Suppressor macrophage (primary cell): ENCODE results near the gene PVALEF.

Experiments used
- DNase-seq, 4 experiments: peaks; one replicate each; pipeline ENCODE4 v3.0.0-alpha.2; 2020 to 2022

Gene PVALEF

GRCh38 chr17:81198826-81199481 is 33.6 kb downstream of the PVALEF start:
- DNase-seq: no peak

- DNase-seq: no peak
These were observed 34.1 kb downstream of the PVALEF start for GRCh38 chr17:81199482-81199830.

- DNase-seq: no peak
These were observed 34.9 kb downstream of the PVALEF start for GRCh38 chr17:81200201-81200600.

DNA sequence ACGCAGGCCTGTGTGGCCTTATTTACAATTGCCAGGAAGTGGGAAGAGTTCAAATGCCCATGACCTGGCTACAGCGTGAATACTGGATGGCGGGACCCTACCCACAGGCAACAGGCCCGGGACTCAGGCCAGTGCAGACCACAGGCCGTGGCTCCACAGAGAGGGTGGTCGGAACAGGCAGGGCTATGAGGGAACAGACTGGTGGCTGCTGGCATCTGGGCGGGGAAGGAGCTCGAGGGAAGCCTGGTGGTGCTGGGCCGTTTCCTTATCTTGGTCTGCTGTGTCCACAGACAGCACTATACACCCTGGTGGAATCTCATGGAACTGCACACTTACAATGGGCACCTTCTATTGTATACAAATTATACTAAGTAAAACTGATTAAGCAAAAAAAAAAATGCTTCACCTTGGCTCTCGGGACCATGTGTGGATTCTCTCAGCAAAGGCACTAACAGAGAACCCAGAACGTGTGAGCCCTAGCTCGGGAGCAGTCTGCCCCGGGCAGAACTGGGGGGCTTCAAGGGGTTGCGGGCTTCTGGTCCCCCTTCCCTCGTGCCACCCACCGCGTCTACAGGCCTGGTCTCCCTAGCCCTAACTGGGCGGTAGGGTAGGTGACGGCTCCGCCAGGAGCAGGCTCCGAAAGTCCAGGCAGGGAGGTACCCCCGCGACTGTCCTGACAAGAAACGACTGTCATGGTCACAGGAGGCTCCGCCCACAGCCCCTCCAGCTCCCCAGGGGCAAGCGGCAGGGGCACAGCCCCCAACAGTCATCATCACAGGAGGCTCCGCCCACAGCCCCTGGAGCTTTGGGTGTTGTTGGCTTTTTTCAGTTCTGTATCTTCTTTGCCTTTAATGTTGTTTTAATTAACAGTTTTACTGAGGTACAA is 35.6 kb downstream of the PVALEF start:
- DNase-seq: peak; percentile 89 to 92 (median 91)

GRCh38 chr17:81202318-81202717 is 37.0 kb downstream of the PVALEF start:
- no peak for DNase-seq

DNA sequence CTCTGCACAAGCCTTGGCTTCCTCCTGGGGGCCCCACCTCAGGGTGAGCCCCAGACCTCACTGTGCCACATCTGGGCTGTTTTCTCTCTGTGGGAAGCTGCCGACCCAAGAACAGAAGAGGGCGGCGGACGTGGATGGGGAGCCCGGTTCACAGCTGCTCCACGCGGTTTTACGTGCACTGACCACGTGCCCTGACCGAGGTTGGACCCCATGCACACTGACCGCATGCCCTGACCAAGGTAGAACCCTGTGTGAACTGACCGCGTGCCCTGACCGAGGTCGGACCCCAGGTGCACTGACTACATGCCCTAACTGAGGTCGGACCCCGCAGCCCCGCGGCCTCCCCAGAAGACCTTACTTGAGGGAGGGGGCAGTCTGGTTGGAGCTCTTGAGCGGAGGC is 37.8 kb downstream of the PVALEF start:
- no peak for DNase-seq

DNA sequence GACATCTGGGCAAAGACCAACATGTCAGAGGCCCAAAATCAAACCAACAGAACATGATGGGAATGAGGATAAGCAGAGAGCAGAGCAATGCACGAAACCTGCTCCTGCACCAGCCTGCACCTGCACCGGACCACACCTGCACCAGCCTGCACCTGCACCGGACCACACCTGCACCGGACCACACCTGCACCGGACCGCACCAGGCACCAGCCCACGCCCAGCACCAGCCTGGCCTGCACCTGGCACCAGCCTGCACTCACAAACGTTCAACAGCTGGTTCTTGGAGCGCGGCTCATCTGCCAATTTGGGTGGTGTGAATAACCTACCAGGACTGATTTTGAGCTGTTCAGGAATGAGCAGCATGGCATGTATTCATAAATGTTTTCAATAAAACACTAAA is 39.3 kb downstream of the PVALEF start:
- DNase-seq: no peak

- no peak for DNase-seq
These were observed 40.9 kb downstream of the PVALEF start for GRCh38 chr17:81206166-81206565.

- no peak for DNase-seq
These were observed 41.4 kb downstream of the PVALEF start for GRCh38 chr17:81206657-81207056.

DNA sequence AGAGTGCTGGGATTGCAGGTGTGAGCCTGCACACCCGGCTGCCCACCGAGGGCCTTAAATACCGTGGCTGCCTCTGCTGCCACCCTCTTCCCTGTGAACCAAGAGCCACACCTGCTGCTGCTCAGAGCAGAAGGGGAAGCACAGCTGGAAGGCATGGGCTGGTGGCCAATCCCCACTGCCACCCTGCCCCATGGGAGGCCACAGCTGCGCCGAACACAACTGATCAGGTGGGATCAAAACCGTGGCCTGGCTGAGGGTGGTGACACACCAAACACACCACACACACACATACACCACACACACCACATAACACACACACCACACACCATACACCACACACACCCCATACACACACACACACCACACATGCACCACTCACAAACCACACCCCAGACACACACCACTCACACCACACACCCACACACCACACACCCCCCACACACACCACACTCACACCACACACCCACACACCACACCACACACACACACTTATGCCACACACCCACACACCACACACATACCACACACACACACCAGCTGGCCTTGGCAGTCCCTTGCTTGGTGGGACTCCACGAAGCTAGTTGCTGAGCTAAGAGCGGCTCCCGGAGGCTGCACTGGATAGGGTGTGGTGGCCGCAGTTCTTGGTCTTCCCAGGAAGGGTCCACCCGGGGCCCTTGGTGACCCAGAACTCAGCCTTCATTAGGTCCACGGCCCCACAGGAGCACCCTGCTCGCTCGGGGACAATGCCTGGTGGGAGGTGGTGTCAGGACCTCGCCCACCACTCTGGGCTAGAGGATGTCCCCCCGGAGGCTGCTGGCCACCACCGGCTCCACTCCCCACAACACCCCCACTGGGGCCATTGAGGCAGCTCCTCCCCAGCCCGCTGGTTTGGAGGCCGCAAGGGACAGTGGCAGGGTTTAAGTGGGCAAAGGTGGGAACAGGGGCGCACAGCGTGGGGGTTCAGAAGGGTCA is 42.6 kb downstream of the PVALEF start:
- DNase-seq: peak in 1 of 4 experiments; percentile 23

GRCh38 chr17:81208651-81209050 is 43.3 kb downstream of the PVALEF start:
- DNase-seq: no peak

GRCh38 chr17:81209141-81209540 is 43.8 kb downstream of the PVALEF start:
- no peak for DNase-seq

DNA sequence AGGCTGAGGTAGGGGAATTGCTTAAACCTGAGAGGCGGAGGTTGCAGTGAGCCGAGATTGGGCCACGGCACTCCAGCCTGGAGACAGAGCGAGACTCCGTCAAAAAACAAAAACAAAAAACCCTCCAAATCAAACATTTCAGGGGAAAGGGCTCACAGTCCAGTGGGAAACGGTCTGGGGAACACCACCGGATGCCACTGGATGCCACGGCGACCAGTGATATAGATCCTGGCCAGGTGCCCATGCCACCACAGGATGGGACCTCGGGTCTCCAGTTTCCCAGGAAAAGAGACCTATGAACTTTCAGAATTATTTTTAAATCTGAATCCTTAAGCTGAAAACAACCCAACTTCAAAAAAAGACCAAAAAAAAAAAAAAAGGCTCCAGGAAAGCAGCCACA is 45.2 kb downstream of the PVALEF start:
- DNase-seq: no peak

GRCh38 chr17:81210868-81211267 is 45.6 kb downstream of the PVALEF start:
- DNase-seq: peak in 3 of 4 experiments; percentile 19 to 44 (median 23)

- no peak for DNase-seq
These were observed 47.1 kb downstream of the PVALEF start for GRCh38 chr17:81212365-81212764.

GRCh38 chr17:81213978-81214377 is 48.7 kb downstream of the PVALEF start:
- no peak for DNase-seq

DNA sequence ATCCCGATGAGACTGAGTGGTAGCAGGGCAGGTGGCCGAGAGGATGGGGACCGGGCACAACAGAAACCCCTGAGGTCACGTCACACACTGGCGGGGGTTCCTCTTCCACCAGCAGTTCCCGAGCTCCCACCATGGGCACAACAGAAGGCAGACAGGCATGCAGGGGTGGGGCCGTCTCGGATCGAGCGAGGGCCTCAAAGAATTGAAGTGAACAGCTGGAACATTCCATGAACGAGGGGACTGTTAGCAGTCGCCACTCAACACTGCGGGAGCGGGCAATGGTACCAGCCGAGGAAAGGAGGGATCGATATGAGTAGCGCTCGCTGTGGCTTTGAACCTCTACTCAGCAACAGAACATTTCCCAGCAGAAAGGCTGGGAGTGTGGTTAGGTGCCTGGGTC is 52.2 kb downstream of the PVALEF start:
- DNase-seq: no peak

GRCh38 chr17:81218459-81218858 is 53.2 kb downstream of the PVALEF start:
- DNase-seq: no peak

DNA sequence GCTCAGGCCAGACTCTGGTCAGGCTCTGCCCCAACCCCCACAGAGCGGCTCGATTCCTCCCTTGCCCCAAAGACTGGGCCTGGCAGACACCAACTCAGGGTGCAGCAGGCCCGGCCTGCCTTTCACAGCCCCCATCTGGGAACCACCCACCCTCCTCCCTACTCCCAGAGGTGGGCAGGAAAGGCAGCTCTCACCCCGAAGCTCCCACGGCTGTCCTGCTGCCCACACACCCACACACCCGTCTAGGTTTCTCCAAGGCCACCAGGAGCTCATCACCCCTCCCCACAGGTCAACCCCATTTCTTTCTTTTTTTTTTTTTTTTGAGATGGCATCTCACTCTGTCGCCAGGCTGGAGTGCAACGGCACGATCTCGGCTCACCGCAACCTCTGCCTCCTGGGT is 53.7 kb downstream of the PVALEF start:
- no peak for DNase-seq

DNA sequence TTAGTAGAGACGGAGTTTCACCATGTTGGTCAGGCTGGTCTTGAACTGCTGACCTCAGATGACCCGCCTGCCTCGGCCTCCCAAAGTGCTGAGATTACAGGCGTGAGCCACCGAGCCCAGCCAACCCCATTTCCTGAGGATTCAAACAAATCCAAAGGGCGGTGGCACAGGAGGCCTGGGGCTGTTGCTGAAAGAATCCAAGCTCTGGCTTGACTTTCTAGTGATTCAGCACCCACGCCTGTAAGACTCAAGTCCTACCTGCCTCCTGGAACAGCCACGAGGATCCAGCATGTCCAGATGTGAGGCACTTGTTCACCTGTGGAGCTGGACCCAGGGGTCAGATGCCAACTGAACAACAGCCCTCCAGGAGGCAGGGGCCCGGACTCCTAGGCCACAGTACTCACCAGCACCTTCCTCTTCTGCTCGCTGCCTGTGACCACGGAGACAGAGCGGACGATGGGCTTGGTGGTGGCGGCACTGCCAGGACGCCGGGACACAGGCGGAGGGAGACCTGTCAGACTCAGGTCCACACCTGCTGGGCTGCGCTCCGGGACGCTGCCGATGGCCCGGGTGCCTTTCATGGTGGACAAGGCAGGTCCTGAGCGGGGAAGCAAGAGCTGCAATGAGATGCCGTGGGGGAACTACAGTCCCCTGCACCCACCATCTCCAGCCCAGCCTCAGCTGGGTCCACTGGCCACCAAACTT is 54.3 kb downstream of the PVALEF start:
- no peak for DNase-seq

DNA sequence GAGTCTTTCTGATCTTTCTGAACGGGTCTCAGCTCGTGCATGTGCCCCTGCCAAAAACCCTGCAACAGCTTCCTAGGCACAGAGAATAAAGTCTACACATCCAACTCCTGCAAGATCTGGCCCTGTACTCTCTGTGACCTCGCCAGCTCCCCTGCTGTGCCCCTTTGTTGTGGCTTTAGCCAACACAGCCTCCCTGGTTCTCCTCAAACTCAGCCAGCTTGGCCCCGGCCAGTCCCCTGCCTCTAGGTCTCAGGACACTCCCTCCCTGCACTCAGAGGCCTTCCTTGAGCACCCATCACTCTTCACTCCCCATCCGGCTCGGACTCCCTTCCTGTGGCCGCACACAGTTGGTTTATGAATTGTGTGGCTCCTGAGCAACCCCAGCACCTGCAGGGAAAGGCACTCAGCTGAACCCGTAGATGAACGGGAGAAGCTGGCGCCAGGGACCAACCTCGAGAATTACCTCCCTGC is 56.1 kb downstream of the PVALEF start:
- no peak for DNase-seq
